GM19023 (cell line): ENCODE data around the gene BATF.

Experiments
- ATAC-seq: cut with Tn5 transposase; IDR thresholded peaks from one replicate; pipeline ENCODE4 v1.9.1; 2021; ENCODE audit warnings: mild to moderate bottlenecking, moderate library complexity; ENCODE audit not compliant: unreplicated experiment

BATF gene

DNA sequence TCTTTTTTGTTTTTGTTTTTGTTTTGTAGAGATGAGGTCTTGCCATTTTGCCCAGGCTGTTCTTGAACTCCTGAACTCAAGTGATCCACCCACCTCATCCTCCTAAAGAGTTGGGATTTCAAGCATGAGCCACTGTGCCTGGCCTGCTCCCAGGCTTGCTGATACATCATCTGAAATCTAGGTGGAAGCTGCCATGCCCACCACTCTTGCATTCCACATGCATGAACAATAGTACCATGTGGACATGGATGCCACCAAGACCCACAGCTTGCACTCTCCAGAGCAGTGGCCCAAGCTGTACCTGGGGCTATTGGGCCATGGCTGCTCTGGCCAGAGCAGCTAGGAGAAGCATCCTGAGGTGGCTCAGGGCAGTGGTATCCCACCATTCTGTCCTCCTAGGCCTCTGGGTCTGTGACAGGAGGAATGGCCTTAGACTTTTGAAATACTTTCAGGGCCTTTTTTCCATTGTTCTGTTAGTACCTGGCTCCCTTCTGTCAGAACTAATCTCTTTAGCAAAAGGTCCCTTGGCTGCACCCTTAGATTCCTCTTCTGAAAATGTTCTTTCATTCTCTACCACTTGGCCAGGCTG, 69.8 kb downstream of the BATF start:
- no peak for ATAC-seq

DNA sequence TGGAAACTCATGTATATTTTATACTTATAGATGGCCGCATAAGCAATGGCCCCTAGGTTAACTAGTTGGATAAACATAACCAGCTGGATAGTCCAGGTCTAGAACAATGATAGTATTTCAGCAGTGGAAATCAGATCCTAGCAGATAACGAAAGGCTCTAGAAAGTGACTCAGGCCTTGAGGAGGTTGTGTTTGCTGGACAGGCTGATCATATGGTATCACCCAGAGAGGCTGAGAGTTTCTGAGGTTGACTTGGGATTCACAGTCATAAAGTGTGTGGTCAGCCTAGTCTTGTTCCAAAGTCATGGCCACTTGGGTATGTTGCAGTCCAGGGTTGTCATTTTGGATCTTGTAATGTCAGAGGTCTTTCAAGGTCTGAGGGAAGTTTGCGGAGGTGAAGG, 73.0 kb downstream of the BATF start:
- ATAC-seq = no peak
